OCI-LY1 (cell line): Measurements from ENCODE around the gene GOLIM4.

Experiments used
- CTCF ChIP-seq: fragments of 200-600 bp; sonication (generic), shearing (Covaris generic); IDR thresholded peaks from 2 replicates; pipeline ENCODE4 v1.5.1; 2017; ENCODE audit warnings: mild to moderate bottlenecking, antibody characterized with exemption, low read length, moderate library complexity, mixed read lengths
- EZH2 ChIP-seq: fragments of 200-600 bp; sonication (generic), shearing (Covaris generic); IDR thresholded peaks from 2 replicates; pipeline ENCODE4 v1.8.0; 2017; ENCODE audit warnings: borderline replicate concordance, mixed run types, mild to moderate bottlenecking, antibody characterized with exemption, low read length, moderate library complexity, mixed read lengths

GRCh38 chr3:168123201-168124176 lies 27.8 kb upstream of the GOLIM4 start:
- TF ChIP-seq CTCF: no peak
- TF ChIP-seq EZH2: no peak
